NCI-H1930 (cell line): ENCODE measurements around the gene SLC2A6.

ENCODE experiments used
- DNase-seq, 2 experiments: peaks; one replicate each; lab custom pipeline; 2025; lab: John Stamatoyannopoulos, UW

The SLC2A6 gene

DNA sequence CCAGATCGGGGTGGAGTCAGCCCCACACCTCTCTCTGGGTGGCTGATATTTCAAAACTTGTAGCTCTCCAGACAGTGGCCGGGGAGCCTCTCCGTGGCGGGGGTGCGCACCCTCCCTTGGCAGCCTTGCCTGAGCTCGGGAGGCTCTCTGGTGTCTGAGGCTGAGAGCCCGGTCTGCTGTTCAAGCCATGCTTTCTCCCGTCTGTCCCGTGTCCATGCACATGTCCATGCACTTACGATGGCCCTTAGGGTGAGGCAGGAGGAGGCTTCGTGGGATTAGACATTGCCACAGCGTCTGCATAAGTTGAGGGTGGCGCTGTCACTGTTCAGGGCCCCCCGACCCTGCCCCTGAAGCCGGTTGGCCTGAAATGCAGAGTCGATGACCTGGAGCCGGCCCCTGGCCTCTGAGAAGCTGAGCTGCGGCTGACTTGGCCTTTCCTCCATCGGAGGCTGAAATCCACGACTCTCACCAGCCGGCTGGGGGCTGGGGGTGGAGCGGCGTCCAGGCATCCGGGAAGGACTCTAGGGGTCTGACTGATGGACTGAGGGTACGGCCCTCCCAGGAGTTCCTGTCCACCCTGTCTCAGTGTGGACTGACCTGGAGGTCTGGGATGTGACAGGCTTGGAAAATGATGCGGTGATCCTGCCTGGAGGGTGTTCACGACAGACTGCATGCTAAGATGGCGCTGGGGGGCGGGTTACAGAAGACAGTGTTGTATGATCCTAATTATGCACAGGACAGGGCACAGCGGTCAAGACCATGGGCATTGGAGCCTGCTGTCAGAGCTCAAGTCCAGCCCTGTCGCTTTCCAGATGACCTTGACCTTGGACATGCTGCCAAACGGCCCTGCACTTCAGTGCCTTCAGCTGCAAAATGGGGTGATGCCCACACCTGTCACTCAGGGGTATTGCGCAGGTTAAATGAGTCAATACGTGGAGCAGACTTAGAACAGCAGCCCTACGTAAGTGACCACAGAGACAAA lies 18.3 kb upstream of the SLC2A6 start:
- no peak for DNase-seq

DNA sequence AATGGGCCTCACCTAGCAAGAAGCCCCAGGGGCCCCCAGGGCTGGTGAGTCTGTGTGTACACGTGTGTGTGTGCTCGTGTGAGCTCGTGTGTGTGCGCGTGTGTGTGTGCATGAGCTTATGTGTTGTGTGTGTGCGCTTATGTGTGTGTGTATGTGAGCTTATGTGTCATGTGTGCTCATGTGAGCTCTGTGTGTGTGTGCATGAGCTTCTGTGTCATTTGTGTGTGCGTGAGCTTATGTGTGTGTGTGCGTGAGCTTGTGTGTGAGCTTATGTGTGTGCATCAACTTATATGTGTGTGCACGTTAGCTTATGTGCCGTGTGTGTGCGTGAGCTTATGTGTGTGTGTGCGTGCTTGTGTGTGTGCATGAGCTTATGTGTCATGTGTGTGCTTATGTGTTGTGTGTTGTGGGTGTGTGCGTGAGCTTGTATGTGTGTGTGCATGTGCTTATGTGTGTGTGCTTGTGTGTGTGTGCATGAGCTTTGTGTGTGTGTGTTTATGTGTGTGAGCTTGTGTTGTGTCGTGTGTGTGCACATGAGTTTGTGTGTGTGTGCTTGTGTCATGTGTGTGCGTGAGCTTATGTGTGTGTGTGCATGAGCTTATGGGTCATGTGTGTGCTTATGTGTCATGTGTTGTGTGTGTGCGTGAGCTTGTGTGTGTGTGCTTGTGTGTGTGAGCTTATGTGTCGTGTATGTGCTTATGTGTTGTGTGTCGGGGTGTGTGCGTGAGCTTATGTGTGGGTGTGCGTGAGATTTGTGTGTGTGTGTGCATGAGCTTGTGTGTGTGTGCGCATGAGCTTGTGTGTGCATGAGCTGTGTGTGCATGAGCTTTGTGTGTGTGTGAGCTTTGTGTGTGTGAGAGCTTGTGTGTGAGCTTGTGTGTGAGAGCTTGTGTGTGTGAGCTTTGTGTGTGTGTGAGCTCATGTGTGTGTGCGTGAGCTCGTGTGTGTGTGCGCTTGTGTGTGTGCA lies 16.7 kb upstream of the SLC2A6 start:
- DNase-seq, result no peak

- DNase-seq, result no peak
Measured at GRCh38 chr9:133494636-133495326, 15.9 kb upstream of the SLC2A6 start.

DNA sequence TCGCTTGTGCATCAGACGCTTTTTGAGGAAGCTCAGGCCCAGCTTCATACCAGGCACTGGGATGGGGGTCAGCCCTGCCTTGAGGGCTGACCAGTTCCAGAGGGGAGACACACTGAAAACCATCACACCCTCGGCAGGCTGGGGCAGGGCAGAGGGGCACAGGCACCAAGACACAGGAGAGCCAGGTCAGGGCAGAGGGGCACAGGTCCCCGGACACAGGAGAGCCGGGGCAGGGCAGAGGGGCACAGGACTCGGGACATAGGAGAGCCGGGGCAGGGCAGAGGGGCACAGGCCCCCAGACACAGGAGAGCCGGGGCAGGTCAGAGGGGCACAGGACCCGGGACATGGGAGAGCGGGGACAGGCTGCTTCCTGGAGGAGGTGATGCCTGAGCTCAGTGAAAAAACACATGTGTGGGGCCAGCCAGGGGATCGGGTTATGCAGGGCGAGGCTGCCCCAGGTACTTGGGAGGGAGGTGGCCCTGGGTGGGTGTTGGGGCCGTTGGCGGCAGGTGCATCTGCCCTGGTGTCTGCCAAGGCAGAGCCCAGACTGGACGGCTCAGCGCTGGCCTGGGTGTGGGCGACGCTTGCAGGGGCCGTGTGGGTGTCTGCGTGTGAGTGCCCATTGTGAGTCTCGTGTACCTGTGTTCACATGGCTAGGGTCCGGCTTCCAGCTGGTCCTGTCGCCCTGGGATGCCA lies 15.1 kb upstream of the SLC2A6 start:
- no peak for DNase-seq

DNA sequence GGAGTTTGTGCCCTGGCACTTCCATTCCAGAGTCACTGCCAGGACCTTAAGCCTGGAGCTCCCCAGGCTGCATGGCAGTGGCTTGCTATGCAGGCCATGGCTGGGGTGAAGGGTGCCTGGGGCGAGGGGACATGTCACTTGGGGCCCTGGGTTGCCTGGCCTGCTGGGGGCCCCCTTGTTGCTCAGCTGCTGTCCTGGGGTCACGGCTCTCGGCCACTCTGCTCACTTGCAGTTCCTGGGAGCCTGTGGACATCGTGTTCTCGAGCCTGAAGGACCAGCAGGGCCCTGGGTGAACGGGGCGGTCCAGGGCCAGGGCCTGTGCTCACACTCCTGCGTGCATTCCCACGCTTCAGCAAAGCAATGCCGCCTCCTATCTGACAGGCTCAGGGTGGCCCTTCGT lies 14.5 kb upstream of the SLC2A6 start:
- no peak for DNase-seq

GRCh38 chr9:133492061-133493021 lies 13.4 kb upstream of the SLC2A6 start:
- no peak for DNase-seq

DNA sequence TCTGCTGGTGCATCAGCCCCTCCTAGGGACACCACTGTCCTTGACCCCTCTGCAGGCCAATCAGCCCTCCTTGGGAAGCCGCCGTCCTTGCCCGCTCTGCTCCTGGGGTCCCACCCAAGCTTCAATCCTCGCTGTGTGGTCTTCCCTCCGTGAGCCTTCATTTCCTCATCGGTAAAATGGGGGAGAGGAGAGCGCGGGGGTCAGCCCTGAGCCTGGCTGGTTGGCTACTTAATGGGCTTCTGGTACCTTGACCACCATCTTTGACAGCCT lies 12.7 kb upstream of the SLC2A6 start:
- no peak for DNase-seq

DNA sequence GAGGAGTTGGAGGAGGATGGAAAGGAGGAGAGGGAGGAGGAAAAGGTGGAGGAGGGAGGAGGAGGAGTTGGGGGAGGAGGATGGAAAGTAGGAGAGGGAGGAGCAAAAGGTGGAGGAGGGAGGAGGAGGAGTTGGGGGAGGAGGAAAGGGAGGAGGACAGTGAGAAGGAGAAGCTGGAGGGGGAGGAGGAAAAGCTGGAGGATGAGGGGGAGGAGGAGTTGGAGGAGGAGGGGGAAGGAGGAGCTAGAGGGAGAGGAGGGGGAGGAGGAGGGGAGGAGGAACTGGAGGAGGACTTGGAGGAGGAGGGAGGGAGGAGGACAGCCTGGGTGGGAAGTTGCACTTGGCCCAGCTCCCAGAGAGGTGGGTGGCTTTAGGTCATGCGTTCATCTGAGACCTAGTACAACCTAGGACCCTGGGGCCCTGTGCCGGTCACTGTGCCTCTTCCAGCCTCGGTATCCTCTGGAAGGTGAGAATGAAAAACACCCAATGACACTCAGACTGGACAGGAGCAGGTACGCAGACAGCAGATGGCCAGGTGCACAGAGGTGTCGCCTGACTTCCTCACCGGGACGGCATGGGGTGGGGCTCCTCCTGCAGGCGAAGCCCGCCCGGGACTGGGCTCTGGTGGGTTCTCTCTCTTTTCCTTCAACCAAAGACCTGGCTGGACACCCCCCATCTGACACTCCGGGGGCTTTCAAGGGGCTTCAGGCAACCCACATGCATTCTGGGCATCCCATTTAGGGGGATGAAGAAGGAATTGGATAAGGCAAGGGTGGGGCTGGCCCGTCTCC lies 12.2 kb upstream of the SLC2A6 start:
- DNase-seq, result no peak

- DNase-seq, result no peak
Measured at GRCh38 chr9:133490201-133490681, 11.3 kb upstream of the SLC2A6 start.

- DNase-seq, result no peak
Measured at GRCh38 chr9:133489253-133490190, 10.6 kb upstream of the SLC2A6 start.

DNA sequence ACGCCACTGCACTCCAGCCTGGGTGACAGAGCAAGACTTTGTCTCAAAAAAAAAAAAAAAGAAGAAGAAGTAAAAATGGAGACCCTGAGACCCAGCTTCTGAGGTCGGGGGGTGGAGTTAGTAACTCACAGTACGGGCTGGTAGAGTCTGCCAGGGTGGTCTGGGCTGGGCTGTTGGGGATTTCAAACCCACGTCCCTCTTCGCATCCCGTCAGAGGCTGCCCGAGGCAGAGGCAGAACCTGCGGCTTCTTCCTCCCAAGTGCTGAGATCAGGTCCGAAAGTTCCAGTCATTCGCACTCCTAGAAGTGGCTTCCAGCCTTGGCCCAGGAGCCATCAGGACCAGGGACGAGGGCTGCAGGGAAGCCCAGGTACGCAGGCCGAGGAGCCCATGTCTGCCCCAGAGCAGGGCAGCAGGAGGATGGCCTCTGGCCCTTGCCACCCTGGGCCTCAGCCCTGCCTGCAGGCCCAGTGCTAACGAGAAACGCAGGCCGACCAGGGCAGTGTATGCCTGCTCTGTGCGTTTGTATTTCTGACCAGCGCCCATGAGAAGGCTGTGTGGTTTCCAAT lies 9.9 kb upstream of the SLC2A6 start:
- DNase-seq, result no peak

DNA sequence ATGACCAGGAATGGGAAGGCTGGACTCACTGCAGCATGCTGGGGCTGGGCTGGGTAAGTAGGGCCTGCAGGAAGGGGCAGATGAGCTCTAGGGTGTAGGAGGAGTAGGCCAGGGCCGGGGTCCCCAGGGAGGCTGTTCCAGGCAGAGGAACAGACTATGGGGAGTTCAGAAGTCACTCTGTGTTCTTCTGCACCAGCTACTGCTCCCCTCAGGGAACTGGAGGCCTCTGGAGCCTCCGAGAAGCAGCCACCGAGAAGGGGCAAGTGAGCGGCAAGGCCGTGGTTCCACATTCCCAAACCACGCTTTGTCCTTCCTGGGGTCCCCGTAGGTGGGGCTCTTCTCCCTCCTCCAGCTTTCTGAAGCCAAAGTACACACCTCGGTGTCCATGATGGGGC lies 8.4 kb upstream of the SLC2A6 start:
- no peak for DNase-seq

- no peak for DNase-seq
Measured at GRCh38 chr9:133485531-133486260, 6.8 kb upstream of the SLC2A6 start.

DNA sequence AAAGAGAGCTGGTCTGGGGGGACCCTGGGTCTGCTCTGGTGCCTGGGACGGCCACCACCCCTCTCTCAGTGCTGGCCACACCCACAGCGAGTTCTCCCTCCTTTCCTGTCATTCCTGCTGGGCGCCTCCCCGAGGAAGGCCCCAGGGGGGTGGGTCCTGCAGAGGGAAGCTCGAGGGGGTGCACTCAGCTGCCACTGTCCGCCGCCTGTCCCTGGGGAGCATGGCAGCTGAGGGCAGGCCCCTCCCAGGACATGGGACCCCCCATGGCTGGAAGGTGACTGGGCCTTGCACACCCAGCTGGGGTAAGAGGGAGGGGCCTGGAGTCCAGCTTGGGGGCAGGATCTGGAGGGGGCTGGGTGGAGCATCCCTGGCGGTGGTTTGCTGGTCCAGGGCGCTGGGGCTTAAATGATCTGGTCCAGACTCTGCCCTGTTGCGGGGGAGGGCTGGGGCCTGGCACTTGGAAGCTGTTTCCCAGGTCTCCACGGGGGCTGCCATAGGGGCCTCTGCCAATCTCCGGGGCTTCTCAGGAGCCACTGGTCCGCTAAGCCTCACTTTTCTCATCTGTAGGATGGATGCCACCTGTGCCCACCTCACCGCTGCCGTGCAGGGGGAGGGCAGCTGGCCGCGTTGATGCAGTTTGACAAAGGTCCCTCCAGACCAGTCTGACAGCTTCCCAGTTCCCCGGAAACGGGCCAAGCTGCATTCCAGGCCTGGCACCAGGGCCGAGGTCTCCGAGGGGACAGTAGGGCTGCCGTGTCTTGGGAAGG lies 6.0 kb upstream of the SLC2A6 start:
- no peak for DNase-seq

DNA sequence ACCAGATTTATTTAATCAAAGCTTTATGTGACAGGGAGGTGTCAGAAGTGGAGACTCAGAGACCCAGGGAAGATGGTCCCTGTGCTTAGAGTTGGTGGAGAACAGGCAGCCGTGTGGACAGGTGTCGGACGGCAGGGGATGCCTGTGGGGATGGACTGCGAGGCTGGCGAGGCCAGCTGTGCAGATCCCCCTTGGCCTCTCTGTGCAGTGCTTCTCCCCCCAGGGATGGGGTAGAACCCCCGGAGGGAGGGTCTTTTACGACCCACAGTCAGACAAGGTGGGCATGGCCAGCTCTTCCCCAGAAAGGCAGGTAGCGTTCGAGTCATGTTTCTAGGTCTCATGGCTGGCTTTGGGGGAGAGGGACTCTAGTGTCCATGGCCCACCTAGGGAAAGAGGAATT lies 4.7 kb upstream of the SLC2A6 start:
- no peak for DNase-seq

DNA sequence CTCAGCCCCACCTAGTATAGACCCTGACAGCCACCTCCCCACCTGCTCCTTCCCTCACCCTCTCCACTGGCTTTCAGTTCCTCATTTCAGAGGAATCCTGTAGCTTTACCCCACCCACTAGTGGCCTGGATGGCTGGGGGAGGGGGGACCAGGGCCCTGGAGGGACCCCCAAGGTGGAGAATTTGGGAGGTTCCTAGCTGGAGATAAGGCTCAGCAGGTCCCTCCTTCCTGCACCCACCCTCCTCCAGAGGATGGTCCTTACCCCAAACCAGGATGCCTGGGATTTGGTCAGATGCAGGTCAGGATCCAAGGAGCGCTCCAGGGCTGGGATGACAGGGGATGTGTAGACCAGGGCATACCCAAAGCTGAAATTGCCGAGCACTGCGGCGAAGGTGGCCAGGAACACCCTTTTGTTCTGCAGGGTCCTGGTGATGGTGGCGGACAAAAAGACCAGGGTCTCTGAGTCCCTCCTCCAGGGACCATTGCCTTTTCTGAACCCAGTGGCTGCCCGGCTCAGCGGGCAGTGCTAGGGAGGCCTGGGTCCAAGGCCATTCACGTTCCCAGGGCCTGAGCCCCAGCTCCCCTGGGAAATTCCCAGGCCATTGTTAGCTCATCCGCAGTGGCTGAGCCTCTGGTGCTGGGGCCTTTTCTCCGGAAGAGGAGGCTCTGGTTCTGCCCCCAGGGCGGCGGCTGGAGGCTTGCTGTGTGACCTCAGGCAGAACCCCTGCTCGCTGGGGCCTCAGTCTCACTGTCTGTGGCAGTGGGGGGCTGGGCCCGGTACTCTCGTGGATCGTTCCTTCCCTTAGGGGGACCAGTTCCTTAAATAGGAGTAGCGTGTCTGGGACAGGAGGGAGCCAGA lies 678 bp downstream of the SLC2A6 start:
- no peak for DNase-seq
